IPS-15b (cell line): ENCODE data around the gene ZBP1.

Experiments
- H3K27me3 ChIP-seq: one replicate; pipeline ENCODE4 v1.6.1; 2013; ENCODE audit warnings: low read length; ENCODE audit not compliant: control insufficient read depth, insufficient read depth
- H3K36me3 ChIP-seq: one replicate; pipeline ENCODE4 v1.6.1; 2013; ENCODE audit warnings: low read length; ENCODE audit not compliant: control insufficient read depth, insufficient read depth
- H3K4me1 ChIP-seq: one replicate; pipeline ENCODE4 v1.6.1; 2013; ENCODE audit warnings: mild to moderate bottlenecking, low read length; ENCODE audit not compliant: control insufficient read depth, insufficient read depth
- H3K4me3 ChIP-seq: one replicate; pipeline ENCODE4 v1.5.1; 2013; ENCODE audit warnings: low read depth, low read length
- H3K9ac ChIP-seq: one replicate; pipeline ENCODE4 v1.6.1; 2013; ENCODE audit warnings: low read depth, mild to moderate bottlenecking, low read length
- H3K9me3 ChIP-seq: one replicate; pipeline ENCODE4 v1.6.1; 2013; ENCODE audit warnings: mild to moderate bottlenecking, low read length; ENCODE audit not compliant: control insufficient read depth, insufficient read depth

The ZBP1 gene

GRCh38 chr20:57620274-57620990 lies at the start of gene ZBP1:
Gene ZBP1, minus strand, starts transcription at chr20:57620426. Its CDS starts 131 bp downstream, at chr20:57620295.
- Histone ChIP-seq H3K4me1 (no peaks in the 10 kb centered on the region), H3K36me3 (no peaks in the 10 kb centered on the region), H3K9me3 (no peaks in the 10 kb centered on the region), H3K9ac (no peak within 1 kb of the TSS), H3K4me3 (no peak within 1 kb of the TSS), H3K27me3 (no peaks in the 10 kb centered on the region)

- no peak overlapping the region for H3K4me3 ChIP-seq
- no peaks in the 10 kb centered on the region for H3K9me3 ChIP-seq
- no peaks in the 10 kb centered on the region for H3K27me3 ChIP-seq
- H3K9ac ChIP-seq, result no peak overlapping the region
- no peaks in the 10 kb centered on the region for H3K4me1 ChIP-seq
- H3K36me3 ChIP-seq, result no peaks in the 10 kb centered on the region
Measured at GRCh38 chr20:57669632-57670031, 49.4 kb upstream of the ZBP1 start.

- no peak overlapping the region for H3K9ac ChIP-seq
- no peaks in the 10 kb centered on the region for H3K9me3 ChIP-seq
- H3K27me3 ChIP-seq, result no peaks in the 10 kb centered on the region
- no peaks in the 10 kb centered on the region for H3K4me1 ChIP-seq
- no peaks in the 10 kb centered on the region for H3K36me3 ChIP-seq
- no peak overlapping the region for H3K4me3 ChIP-seq
Measured at GRCh38 chr20:57667924-57668782, 47.9 kb upstream of the ZBP1 start.

- no peaks in the 10 kb centered on the region for H3K4me1 ChIP-seq
- no peaks in the 10 kb centered on the region for H3K27me3 ChIP-seq
- no peaks in the 10 kb centered on the region for H3K36me3 ChIP-seq
- H3K9me3 ChIP-seq, result no peaks in the 10 kb centered on the region
- H3K9ac ChIP-seq, result no peak overlapping the region
- no peak overlapping the region for H3K4me3 ChIP-seq
Measured at GRCh38 chr20:57667388-57667787, 47.2 kb upstream of the ZBP1 start.

GRCh38 chr20:57666834-57667157 lies 46.6 kb upstream of the ZBP1 start:
- Histone ChIP-seq H3K27me3 (no peaks in the 10 kb centered on the region), H3K9ac (no peak overlapping the region), H3K4me3 (no peak overlapping the region), H3K4me1 (no peaks in the 10 kb centered on the region), H3K36me3 (no peaks in the 10 kb centered on the region), H3K9me3 (no peaks in the 10 kb centered on the region)

GRCh38 chr20:57666106-57666833 lies 46.0 kb upstream of the ZBP1 start:
- no peaks in the 10 kb centered on the region for H3K9me3 ChIP-seq
- no peak overlapping the region for H3K9ac ChIP-seq
- H3K4me1 ChIP-seq, result no peaks in the 10 kb centered on the region
- H3K4me3 ChIP-seq, result no peak overlapping the region
- peaks cover 2% of the 10 kb centered on the region for H3K36me3 ChIP-seq
- no peaks in the 10 kb centered on the region for H3K27me3 ChIP-seq

- Histone ChIP-seq H3K27me3 (no peaks in the 10 kb centered on the region), H3K4me1 (no peaks in the 10 kb centered on the region), H3K9ac (no peak overlapping the region), H3K4me3 (no peak overlapping the region), H3K36me3 (peaks cover 2% of the 10 kb centered on the region), H3K9me3 (no peaks in the 10 kb centered on the region)
Measured at GRCh38 chr20:57665589-57665971, 45.4 kb upstream of the ZBP1 start.

GRCh38 chr20:57664924-57665588 lies 44.8 kb upstream of the ZBP1 start:
- no peaks in the 10 kb centered on the region for H3K9me3 ChIP-seq
- no peaks in the 10 kb centered on the region for H3K27me3 ChIP-seq
- no peak overlapping the region for H3K4me3 ChIP-seq
- no peaks in the 10 kb centered on the region for H3K4me1 ChIP-seq
- H3K36me3 ChIP-seq, result peaks cover 2% of the 10 kb centered on the region
- no peak overlapping the region for H3K9ac ChIP-seq

GRCh38 chr20:57664476-57664875 lies 44.2 kb upstream of the ZBP1 start:
- H3K9ac ChIP-seq, result no peak overlapping the region
- no peaks in the 10 kb centered on the region for H3K9me3 ChIP-seq
- no peak overlapping the region for H3K4me3 ChIP-seq
- H3K27me3 ChIP-seq, result no peaks in the 10 kb centered on the region
- no peaks in the 10 kb centered on the region for H3K4me1 ChIP-seq
- H3K36me3 ChIP-seq, result peaks cover 2% of the 10 kb centered on the region

GRCh38 chr20:57663681-57664451 lies 43.6 kb upstream of the ZBP1 start:
- Histone ChIP-seq H3K27me3 (no peaks in the 10 kb centered on the region), H3K36me3 (peaks cover 4% of the 10 kb centered on the region), H3K9me3 (no peaks in the 10 kb centered on the region), H3K9ac (no peak overlapping the region), H3K4me3 (no peak overlapping the region), H3K4me1 (no peaks in the 10 kb centered on the region)

GRCh38 chr20:57663241-57663640 lies 43.0 kb upstream of the ZBP1 start:
- peaks cover 4% of the 10 kb centered on the region for H3K36me3 ChIP-seq
- H3K4me1 ChIP-seq, result no peaks in the 10 kb centered on the region
- H3K4me3 ChIP-seq, result no peak overlapping the region
- H3K27me3 ChIP-seq, result no peaks in the 10 kb centered on the region
- H3K9ac ChIP-seq, result no peak overlapping the region
- H3K9me3 ChIP-seq, result no peaks in the 10 kb centered on the region
